Naive thymus-derived CD8-positive, alpha-beta T cell (primary cell): Measurements from ENCODE around the gene PRG3. TPM values are rescaled to one million over a fixed set of nuclear protein-coding genes. Genes with fewer than 3 reads are reported as not detected.
A peak's percentile ranks its signal among the peaks of the same experiment; 100 is the strongest.
"Not testable (repeated sequence)": the region's sequence is repeated elsewhere in the genome, so short reads cannot be mapped to it uniquely, and the experiment has no call there.

Experiments
- ATAC-seq, 2 donors: fragments of 150-1000 bp; cut with Tn5 transposase in 1 of 2; sonication (Bioruptor Pico), chemical (Tn5 transposase) in 1 of 2; 1 replicate in 1 of 2; 2 replicates in 1 of 2; pipeline ENCODE4 v1.10.0; 2021; ENCODE audit warnings: mild to moderate bottlenecking in 2 of 2, moderate library complexity in 2 of 2
- POLR2A ChIA-PET: fragments of 350-600 bp; sonication (Branson Sonifier 250); formaldehyde crosslinking; loops from one replicate; lab custom pipeline; 2021; ENCODE audit warnings: antibody characterized with exemption; lab: Charles Lee
- DNase-seq, 10 donors: peaks; one replicate each; pipeline versions ENCODE4 v3.0.0 to v3.0.0-alpha.2; 2020 to 2022
- H3K27ac Mint-ChIP-seq, 10 donors: one replicate each; pipeline ENCODE4 v1.8.0; 2020 to 2022; ENCODE audit warnings: mild to moderate bottlenecking in 10 of 10, mixed read lengths in 10 of 10, moderate library complexity in 4 of 10, inconsistent platforms in 1 of 10
- H3K27me3 Mint-ChIP-seq, 5 donors: one replicate each; pipeline ENCODE4 v1.8.0; 2021 to 2022; ENCODE audit warnings: mixed read lengths in 5 of 5
- H3K36me3 Mint-ChIP-seq, 3 donors: one replicate each; pipeline ENCODE4 v1.8.0; 2020 to 2022; ENCODE audit warnings: mixed read lengths in 3 of 3, mild to moderate bottlenecking in 2 of 3, inconsistent platforms in 1 of 3
- H3K4me1 Mint-ChIP-seq, 4 donors: one replicate each; pipeline ENCODE4 v1.8.0; 2021 to 2022; ENCODE audit warnings: mixed read lengths in 4 of 4
- H3K4me3 Mint-ChIP-seq, 10 donors: one replicate each; pipeline ENCODE4 v1.8.0; 2020 to 2022; ENCODE audit warnings: mild to moderate bottlenecking in 10 of 10, mixed read lengths in 10 of 10, moderate library complexity in 6 of 10, inconsistent platforms in 1 of 10
- H3K9me3 Mint-ChIP-seq, 9 donors: one replicate each; pipeline ENCODE4 v1.8.0; 2020 to 2022; ENCODE audit warnings: mixed read lengths in 9 of 9, mild to moderate bottlenecking in 3 of 9, inconsistent platforms in 1 of 9, moderate library complexity in 1 of 9
- polyA plus RNA-seq, 3 donors: library from polyadenylated mRNA; unstranded; fragments of 300-500 nt; fragmentation: Illumina TruSeq; gene quantifications; one replicate each; pipeline ENCODE4 v1.2.3, GENCODE V29; 2021
- total RNA-seq, 8 experiments: library from RNA in 2 of 8; stranded (reverse) in 2 of 8; gene quantifications; one replicate each; pipeline ENCODE4 v1.2.3 and lab custom pipeline; 2021 to 2026

The PRG3 gene
- total and polyA plus RNA-seq, 5 experiments from 2014 or later = not detected

- H3K27ac Mint-ChIP-seq, H3K9me3 Mint-ChIP-seq, H3K4me3 Mint-ChIP-seq, H3K4me1 Mint-ChIP-seq, H3K36me3 Mint-ChIP-seq, ATAC-seq, H3K27me3 Mint-ChIP-seq, DNase-seq, POLR2A ChIA-PET: not testable (repeated sequence)
Observed at GRCh38 chr11:57361420-57361819, 19.5 kb downstream of the PRG3 start.

GRCh38 chr11:57360991-57361390 is 20.0 kb downstream of the PRG3 start:
- no peak overlapping the region for H3K27ac Mint-ChIP-seq
- H3K4me3 Mint-ChIP-seq = no peak overlapping the region
- DNase-seq (no peak), ATAC-seq (no peak)
- no peaks in the 10 kb centered on the region for H3K4me1 Mint-ChIP-seq
- POLR2A ChIA-PET = interaction anchor here (0.7 kb wide), 1 partner anchor 112 kb away, joined by 3 read pairs; no protein-coding TSS in a partner anchor
- peaks cover 2 to 8% (median 5%) of the 10 kb centered on the region in 5 donors for H3K27me3 Mint-ChIP-seq
- H3K36me3 Mint-ChIP-seq = no peaks in the 10 kb centered on the region
- H3K9me3 Mint-ChIP-seq = peaks cover 0 to 5% (median 0%) of the 10 kb centered on the region in 9 donors

GRCh38 chr11:57359896-57360690 is 20.9 kb downstream of the PRG3 start:
- peaks cover 2 to 8% (median 5%) of the 10 kb centered on the region in 5 donors for H3K27me3 Mint-ChIP-seq
- H3K27ac Mint-ChIP-seq = no peak overlapping the region
- H3K4me1 Mint-ChIP-seq = no peaks in the 10 kb centered on the region
- no peak for DNase-seq
- no peak overlapping the region for H3K4me3 Mint-ChIP-seq
- H3K36me3 Mint-ChIP-seq = no peaks in the 10 kb centered on the region
- ATAC-seq = no peak
- POLR2A ChIA-PET = interaction anchor here (0.7 kb wide), 1 partner anchor 113 kb away, joined by 3 read pairs; no protein-coding TSS in a partner anchor
- peaks cover 0 to 5% (median 0%) of the 10 kb centered on the region in 9 donors for H3K9me3 Mint-ChIP-seq

GRCh38 chr11:57359396-57359795 is 21.6 kb downstream of the PRG3 start:
- H3K4me3 Mint-ChIP-seq = no peak overlapping the region
- H3K9me3 Mint-ChIP-seq = peaks cover 0 to 5% (median 0%) of the 10 kb centered on the region in 9 donors
- POLR2A ChIA-PET = no interaction called here
- no peak overlapping the region for H3K27ac Mint-ChIP-seq
- DNase-seq (no peak), ATAC-seq (no peak)
- peaks cover 5 to 15% (median 9%) of the 10 kb centered on the region in 5 donors for H3K27me3 Mint-ChIP-seq
- no peaks in the 10 kb centered on the region for H3K36me3 Mint-ChIP-seq
- peaks cover 0 to 1% (median 0%) of the 10 kb centered on the region in 4 donors for H3K4me1 Mint-ChIP-seq

GRCh38 chr11:57358991-57359390 is 22.0 kb downstream of the PRG3 start:
- Mint-ChIP-seq H3K36me3 (no peaks in the 10 kb centered on the region), H3K4me3 (no peak overlapping the region), H3K9me3 (peaks cover 0 to 5% (median 0%) of the 10 kb centered on the region in 9 donors), H3K27me3 (peaks cover 5 to 19% (median 9%) of the 10 kb centered on the region in 5 donors), H3K4me1 (peaks cover 0 to 1% (median 0%) of the 10 kb centered on the region in 4 donors), H3K27ac (no peak overlapping the region)
- POLR2A ChIA-PET = no interaction called here
- ATAC-seq (no peak), DNase-seq (no peak)

- ATAC-seq = no peak
- POLR2A ChIA-PET = no interaction called here
- DNase-seq = no peak
- H3K27ac Mint-ChIP-seq = no peak overlapping the region
- H3K36me3 Mint-ChIP-seq = no peaks in the 10 kb centered on the region
- H3K27me3 Mint-ChIP-seq = peaks cover 5 to 19% (median 9%) of the 10 kb centered on the region in 5 donors
- no peak overlapping the region for H3K4me3 Mint-ChIP-seq
- peaks cover 0 to 1% (median 0%) of the 10 kb centered on the region in 4 donors for H3K4me1 Mint-ChIP-seq
- H3K9me3 Mint-ChIP-seq = peaks cover 0 to 5% (median 0%) of the 10 kb centered on the region in 9 donors
Observed at GRCh38 chr11:57358543-57358961, 22.4 kb downstream of the PRG3 start.

GRCh38 chr11:57357856-57358255 is 23.1 kb downstream of the PRG3 start:
- Mint-ChIP-seq H3K9me3 (no peaks in the 10 kb centered on the region), H3K4me1 (peaks cover 0 to 1% (median 0%) of the 10 kb centered on the region in 4 donors), H3K4me3 (no peak overlapping the region), H3K27ac (no peak overlapping the region), H3K36me3 (no peaks in the 10 kb centered on the region), H3K27me3 (peaks cover 5 to 19% (median 7%) of the 10 kb centered on the region in 5 donors)
- POLR2A ChIA-PET = no interaction called here
- no peak for DNase-seq
- no peak for ATAC-seq

- DNase-seq (no peak), ATAC-seq (no peak)
- Mint-ChIP-seq H3K36me3 (no peaks in the 10 kb centered on the region), H3K27me3 (peaks cover 5 to 19% (median 7%) of the 10 kb centered on the region in 5 donors), H3K4me3 (no peak overlapping the region), H3K9me3 (no peaks in the 10 kb centered on the region), H3K4me1 (peaks cover 0 to 1% (median 0%) of the 10 kb centered on the region in 4 donors), H3K27ac (no peak overlapping the region)
- POLR2A ChIA-PET = no interaction called here
Observed at GRCh38 chr11:57357310-57357709, 23.6 kb downstream of the PRG3 start.

- Mint-ChIP-seq H3K36me3 (peaks cover 0 to 5% (median 4%) of the 10 kb centered on the region in 3 donors), H3K27ac (peak overlapping the region in 2 of 10 donors; percentile 36 to 58), H3K9me3 (peaks cover 0 to 4% (median 0%) of the 10 kb centered on the region in 9 donors), H3K27me3 (peaks cover 0 to 17% (median 8%) of the 10 kb centered on the region in 5 donors), H3K4me1 (peaks cover 0 to 1% (median 0%) of the 10 kb centered on the region in 4 donors), H3K4me3 (no peak overlapping the region)
- POLR2A ChIA-PET = interaction anchor here (0.6 to 0.9 kb wide), 2 partner anchors 128 to 219 kb away, joined by 3 to 6 read pairs; no protein-coding TSS in a partner anchor
- ATAC-seq (no peak), DNase-seq (no peak)
Observed at GRCh38 chr11:57356268-57356667, 24.7 kb downstream of the PRG3 start.

GRCh38 chr11:57354699-57355098 is 26.3 kb downstream of the PRG3 start:
- Mint-ChIP-seq H3K27ac (peak overlapping the region in 1 of 10 donors; percentile 72), H3K36me3 (peaks cover 0 to 6% (median 5%) of the 10 kb centered on the region in 3 donors), H3K4me1 (peaks cover 0 to 6% (median 4%) of the 10 kb centered on the region in 4 donors), H3K9me3 (peaks cover 0 to 6% (median 0%) of the 10 kb centered on the region in 9 donors), H3K4me3 (no peak overlapping the region), H3K27me3 (peaks cover 0 to 19% (median 8%) of the 10 kb centered on the region in 5 donors)
- DNase-seq (no peak), ATAC-seq (no peak)
- POLR2A ChIA-PET = no interaction called here

- Mint-ChIP-seq H3K36me3 (peaks cover 0 to 6% (median 5%) of the 10 kb centered on the region in 3 donors), H3K4me1 (peaks cover 0 to 6% (median 4%) of the 10 kb centered on the region in 4 donors), H3K9me3 (peaks cover 0 to 6% (median 0%) of the 10 kb centered on the region in 9 donors), H3K27me3 (peaks cover 0 to 19% (median 8%) of the 10 kb centered on the region in 5 donors), H3K27ac (no peak overlapping the region), H3K4me3 (no peak overlapping the region)
- POLR2A ChIA-PET = no interaction called here
- no peak for DNase-seq
- ATAC-seq = no peak
Observed at GRCh38 chr11:57353852-57354251, 27.1 kb downstream of the PRG3 start.

GRCh38 chr11:57353446-57353845 is 27.5 kb downstream of the PRG3 start:
- POLR2A ChIA-PET = no interaction called here
- peaks cover 0 to 6% (median 0%) of the 10 kb centered on the region in 9 donors for H3K9me3 Mint-ChIP-seq
- DNase-seq = no peak

GRCh38 chr11:57353036-57353435 is 27.9 kb downstream of the PRG3 start:
- Mint-ChIP-seq H3K9me3 (peaks cover 0 to 6% (median 0%) of the 10 kb centered on the region in 9 donors), H3K27me3 (peaks cover 0 to 19% (median 8%) of the 10 kb centered on the region in 5 donors), H3K27ac (no peak overlapping the region), H3K36me3 (peaks cover 0 to 6% (median 5%) of the 10 kb centered on the region in 3 donors), H3K4me1 (peaks cover 0 to 6% (median 4%) of the 10 kb centered on the region in 4 donors), H3K4me3 (no peak overlapping the region)
- no peak for ATAC-seq
- POLR2A ChIA-PET = no interaction called here
- DNase-seq = no peak

More at GRCh38 chr11:57353446-57353845, 27.5 kb downstream of the PRG3 start:
- H3K4me1 Mint-ChIP-seq = peaks cover 0 to 6% (median 4%) of the 10 kb centered on the region in 4 donors
- H3K4me3 Mint-ChIP-seq = no peak overlapping the region
- peaks cover 0 to 19% (median 8%) of the 10 kb centered on the region in 5 donors for H3K27me3 Mint-ChIP-seq
- ATAC-seq = no peak
- peaks cover 0 to 6% (median 5%) of the 10 kb centered on the region in 3 donors for H3K36me3 Mint-ChIP-seq
- no peak overlapping the region for H3K27ac Mint-ChIP-seq
